Measurements from ENCODE around the gene WSCD2. TPM values are rescaled to one million over a fixed set of nuclear protein-coding genes. Genes with fewer than 3 reads are reported as not detected.

Gene WSCD2
- not detected in 2 replicates for total RNA-seq

DNA sequence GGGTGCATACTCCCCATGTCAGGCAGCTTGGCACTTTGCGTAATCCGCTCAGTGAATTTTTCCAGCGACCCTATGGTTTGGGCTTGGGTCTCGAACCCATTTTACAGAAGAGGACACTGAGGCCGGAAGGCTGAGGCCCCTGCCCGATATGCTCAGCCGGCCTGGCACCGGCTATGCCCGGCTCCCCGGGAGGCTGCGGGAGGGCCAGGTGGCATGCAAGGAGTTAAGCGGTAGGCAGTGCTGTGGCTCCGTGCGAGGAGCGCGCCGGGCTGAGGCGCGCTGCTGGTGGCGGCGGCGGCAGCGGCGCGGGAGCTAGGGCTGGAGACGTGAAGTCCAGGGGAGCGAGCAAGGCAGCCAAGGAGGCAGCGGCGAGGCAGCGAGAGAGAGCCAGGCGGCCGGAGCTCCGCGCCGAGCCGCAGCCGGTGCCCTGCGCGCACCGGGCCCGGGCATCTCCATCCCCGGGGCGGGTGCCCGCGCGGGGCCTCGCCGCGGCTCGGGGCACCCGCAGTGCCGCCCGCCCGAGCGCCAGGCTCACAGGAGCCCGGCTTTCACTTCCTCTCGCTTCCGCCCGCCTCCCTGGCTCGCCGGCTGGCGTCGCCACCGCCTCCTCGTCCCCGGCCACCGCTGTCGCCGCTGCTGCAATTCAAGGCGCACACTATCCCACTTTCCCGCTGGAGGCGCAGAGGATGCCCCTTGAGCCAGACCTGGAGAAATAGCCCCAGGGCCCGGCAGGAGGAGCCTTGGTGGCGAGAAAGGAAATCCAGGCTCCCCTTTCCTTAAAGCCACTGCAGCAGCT lies at the start of gene WSCD2:
TSS of gene WSCD2 (plus strand) at position 272 of the 796 bp plus-strand sequence. CDS start 66,545 bp downstream, outside the sequence.

Other genes with a start within 250 kb of the WSCD2 start
- gene CMKLR1, start 210.0 kb downstream of the WSCD2 start, total RNA-seq: not detected in 2 replicates

Data from epithelial cell of umbilical artery (primary cell).